Measurements from ENCODE around the gene LBHD2.
"Not testable (repeated sequence)": the region's sequence is repeated elsewhere in the genome, so short reads cannot be mapped to it uniquely, and the experiment has no call there.

LBHD2 gene

DNA sequence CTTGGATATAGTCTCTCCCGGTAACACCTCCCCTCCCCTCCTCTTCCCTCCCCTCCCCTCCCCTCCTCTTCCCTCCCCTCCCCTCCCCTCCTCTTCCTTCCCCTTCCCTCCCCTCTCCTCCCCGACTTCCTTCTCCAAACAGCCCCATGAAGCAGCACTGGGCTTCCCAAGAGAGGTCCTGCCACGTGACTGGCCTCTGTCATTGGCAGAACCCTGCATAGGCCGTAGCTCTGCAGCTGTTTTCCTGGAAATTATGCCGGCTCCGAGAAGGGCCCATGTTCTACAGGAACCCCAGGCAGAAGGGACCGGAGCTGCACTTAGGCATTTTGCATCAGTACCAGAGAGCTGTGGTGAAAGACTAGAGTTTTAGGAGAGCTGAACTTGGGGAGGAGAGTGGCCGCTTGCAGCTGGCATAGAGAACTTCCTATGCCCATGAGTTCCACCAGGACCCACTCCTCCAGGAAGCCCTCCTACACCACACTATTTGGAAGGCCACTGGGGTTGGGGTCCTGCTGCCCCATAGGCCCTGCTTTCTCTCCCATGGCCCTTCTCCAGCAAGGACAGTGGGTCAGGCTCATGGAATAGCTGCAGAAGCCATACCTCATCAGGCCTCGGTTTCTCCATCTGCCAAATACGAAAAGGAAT, 34.1 kb downstream of the LBHD2 start:
- TF ChIP-seq CTCF (IDR thresholded peaks at IDR 0.05; ENCODE audit: insufficient read depth, low read length) (no peak), POLR2AphosphoS5 (IDR thresholded peaks at IDR 0.05; ENCODE audit: low read depth) (no peak), GABPA (IDR thresholded peaks at IDR 0.05; ENCODE audit: low read depth) (no peak), SPI1 (IDR thresholded peaks at IDR 0.05; ENCODE audit: borderline replicate concordance, low read depth) (no peak)
- no peaks in the 10 kb centered on the region for H3K27me3 ChIP-seq (ENCODE audit: insufficient read depth, poor library complexity, severe bottlenecking)
- DNase-seq (ENCODE audit: low read depth in 1 of 2, low spot score in 1 of 2), result peak; percentile 83 to 85
- H3K4me3 ChIP-seq (replicated peaks; ENCODE audit: insufficient read depth, low read length), result no peak overlapping the region
- H3K27ac ChIP-seq (replicated peaks), result peak overlapping the region; percentile 94

- no peak overlapping the region for H3K4me3 ChIP-seq (replicated peaks; ENCODE audit: insufficient read depth, low read length)
- no peak for TF ChIP-seq CTCF (IDR thresholded peaks at IDR 0.05; ENCODE audit: insufficient read depth, low read length)
- peak; percentile 90 for TF ChIP-seq SPI1 (IDR thresholded peaks at IDR 0.05; ENCODE audit: borderline replicate concordance, low read depth)
- peak; percentile 92 to 96 for DNase-seq (ENCODE audit: low read depth in 1 of 2, low spot score in 1 of 2)
- no peaks in the 10 kb centered on the region for H3K27me3 ChIP-seq (ENCODE audit: insufficient read depth, poor library complexity, severe bottlenecking)
- H3K27ac ChIP-seq (replicated peaks), result peak overlapping the region; percentile 94
Measured at GRCh38 chr14:103118663-103119404, 34.8 kb downstream of the LBHD2 start.

- not testable (repeated sequence) for H3K27me3 ChIP-seq (ENCODE audit: insufficient read depth, poor library complexity, severe bottlenecking); H3K4me3 ChIP-seq (replicated peaks; ENCODE audit: insufficient read depth, low read length); DNase-seq (ENCODE audit: low read depth in 1 of 2, low spot score in 1 of 2)
- peak overlapping the region; percentile 94 for H3K27ac ChIP-seq (replicated peaks)
Measured at GRCh38 chr14:103119527-103119926, 35.5 kb downstream of the LBHD2 start.

DNA sequence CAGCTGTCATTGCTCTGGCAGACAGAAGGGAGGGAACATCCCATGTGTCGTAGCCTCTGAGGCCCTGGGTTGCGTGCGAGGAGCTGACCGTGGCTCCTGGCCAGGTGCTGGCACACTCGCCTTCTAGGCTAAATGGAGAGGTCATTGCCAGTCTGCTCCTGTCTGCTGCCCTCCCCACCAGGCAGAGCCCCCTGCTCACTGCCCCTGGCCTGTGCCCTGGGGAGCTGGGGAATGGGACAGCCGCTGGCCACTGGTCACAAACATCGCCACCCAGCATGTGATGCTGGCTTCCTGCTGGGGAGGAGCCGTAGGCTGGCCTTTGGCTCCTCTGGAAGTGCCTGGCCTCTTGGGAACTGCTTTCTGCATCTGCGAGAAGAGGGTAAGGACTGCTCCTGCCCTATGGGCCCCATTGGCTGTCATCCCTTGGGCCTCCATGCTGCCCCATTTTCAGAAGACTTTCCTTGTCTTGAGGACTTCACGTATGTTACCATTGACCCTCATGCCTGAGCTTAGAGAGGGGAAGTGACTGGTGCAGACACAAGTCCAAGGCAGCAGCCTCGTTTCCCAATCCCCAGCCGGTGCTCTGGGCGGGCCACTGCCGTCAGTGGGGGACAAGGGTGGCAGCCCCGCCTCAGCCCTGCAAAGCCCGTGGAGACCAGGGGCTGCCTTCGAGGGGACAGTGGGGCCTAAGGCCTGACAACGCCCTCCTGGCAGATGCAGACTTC, 37.3 kb downstream of the LBHD2 start:
- TF ChIP-seq, protein P1, sequence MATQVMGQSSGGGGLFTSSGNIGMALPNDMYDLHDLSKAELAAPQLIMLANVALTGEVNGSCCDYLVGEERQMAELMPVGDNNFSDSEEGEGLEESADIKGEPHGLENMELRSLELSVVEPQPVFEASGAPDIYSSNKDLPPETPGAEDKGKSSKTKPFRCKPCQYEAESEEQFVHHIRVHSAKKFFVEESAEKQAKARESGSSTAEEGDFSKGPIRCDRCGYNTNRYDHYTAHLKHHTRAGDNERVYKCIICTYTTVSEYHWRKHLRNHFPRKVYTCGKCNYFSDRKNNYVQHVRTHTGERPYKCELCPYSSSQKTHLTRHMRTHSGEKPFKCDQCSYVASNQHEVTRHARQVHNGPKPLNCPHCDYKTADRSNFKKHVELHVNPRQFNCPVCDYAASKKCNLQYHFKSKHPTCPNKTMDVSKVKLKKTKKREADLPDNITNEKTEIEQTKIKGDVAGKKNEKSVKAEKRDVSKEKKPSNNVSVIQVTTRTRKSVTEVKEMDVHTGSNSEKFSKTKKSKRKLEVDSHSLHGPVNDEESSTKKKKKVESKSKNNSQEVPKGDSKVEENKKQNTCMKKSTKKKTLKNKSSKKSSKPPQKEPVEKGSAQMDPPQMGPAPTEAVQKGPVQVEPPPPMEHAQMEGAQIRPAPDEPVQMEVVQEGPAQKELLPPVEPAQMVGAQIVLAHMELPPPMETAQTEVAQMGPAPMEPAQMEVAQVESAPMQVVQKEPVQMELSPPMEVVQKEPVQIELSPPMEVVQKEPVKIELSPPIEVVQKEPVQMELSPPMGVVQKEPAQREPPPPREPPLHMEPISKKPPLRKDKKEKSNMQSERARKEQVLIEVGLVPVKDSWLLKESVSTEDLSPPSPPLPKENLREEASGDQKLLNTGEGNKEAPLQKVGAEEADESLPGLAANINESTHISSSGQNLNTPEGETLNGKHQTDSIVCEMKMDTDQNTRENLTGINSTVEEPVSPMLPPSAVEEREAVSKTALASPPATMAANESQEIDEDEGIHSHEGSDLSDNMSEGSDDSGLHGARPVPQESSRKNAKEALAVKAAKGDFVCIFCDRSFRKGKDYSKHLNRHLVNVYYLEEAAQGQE (IDR thresholded peaks at IDR 0.05; ENCODE audit: insufficient replicate concordance, low read depth), result no peak
- TF ChIP-seq SPI1 (IDR thresholded peaks at IDR 0.05; ENCODE audit: borderline replicate concordance, low read depth), result peak; percentile 96
- peak; percentile 72 to 95 for DNase-seq (ENCODE audit: low read depth in 1 of 2, low spot score in 1 of 2)
- H3K27ac ChIP-seq (replicated peaks), result peak overlapping the region; percentile 94
- H3K4me3 ChIP-seq (replicated peaks; ENCODE audit: insufficient read depth, low read length), result no peak overlapping the region
- H3K27me3 ChIP-seq (ENCODE audit: insufficient read depth, poor library complexity, severe bottlenecking), result no peaks in the 10 kb centered on the region

DNA sequence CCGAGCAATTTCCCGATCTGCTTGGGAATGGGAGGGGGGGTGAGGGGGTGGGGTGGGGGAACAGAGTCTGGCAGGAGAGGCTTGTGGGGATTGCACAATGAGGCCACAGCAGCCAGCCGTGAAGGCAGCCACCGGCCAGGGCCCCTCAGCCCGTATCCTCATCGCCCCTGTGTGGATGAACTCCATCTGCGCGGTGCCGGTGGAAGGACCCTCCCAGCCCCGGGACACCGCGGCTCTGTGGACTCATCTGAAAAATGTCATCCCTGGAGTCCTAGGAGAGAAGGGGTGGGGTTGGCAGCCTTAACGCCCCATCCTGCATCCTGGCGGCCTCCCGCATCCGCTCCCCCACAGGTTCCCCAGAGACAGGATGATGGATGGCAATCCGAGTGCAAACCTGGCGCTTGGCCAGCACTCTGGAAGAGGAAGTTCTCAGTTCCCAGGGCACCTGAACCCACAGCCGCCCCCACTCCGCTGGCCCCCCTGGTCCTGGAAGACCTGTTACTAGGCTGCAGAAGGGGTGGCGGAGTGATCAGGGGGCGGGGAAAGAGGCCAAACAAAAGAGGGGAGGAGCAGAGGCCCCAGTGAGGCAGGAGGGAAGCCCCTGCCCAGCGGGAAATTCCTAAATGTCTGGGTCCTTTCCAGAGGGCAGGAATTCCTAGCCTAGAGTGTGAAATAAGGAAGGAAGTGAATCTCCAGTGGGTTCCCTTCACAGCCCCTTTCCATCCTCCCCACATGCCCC, 38.0 kb downstream of the LBHD2 start:
- Histone ChIP-seq H3K4me3 (replicated peaks; ENCODE audit: insufficient read depth, low read length) (peak overlapping the region; percentile 73), H3K27me3 (ENCODE audit: insufficient read depth, poor library complexity, severe bottlenecking) (no peaks in the 10 kb centered on the region), H3K27ac (replicated peaks) (peak overlapping the region; percentile 94)
- peak; percentile 98 to 99 for DNase-seq (ENCODE audit: low read depth in 1 of 2, low spot score in 1 of 2)
- TF ChIP-seq SPI1 (IDR thresholded peaks at IDR 0.05; ENCODE audit: borderline replicate concordance, low read depth) (peak; percentile 53; the same call in 1 of the 2 replicates), GABPA (IDR thresholded peaks at IDR 0.05; ENCODE audit: low read depth) (no peak), CTCF (IDR thresholded peaks at IDR 0.05; ENCODE audit: insufficient read depth, low read length) (no peak), POLR2AphosphoS5 (IDR thresholded peaks at IDR 0.05; ENCODE audit: low read depth) (peak; percentile 81)
- TF ChIP-seq, protein P1 (IDR thresholded peaks at IDR 0.05; ENCODE audit: insufficient replicate concordance, low read depth), result no peak

Measured in HL-60 (cell line).